OCI-LY1 (cell line): ENCODE data around the gene PATJ.

Experiments
- H2AFZ ChIP-seq: fragments of 200-600 bp; sonication (generic), shearing (Covaris generic); 2 replicates; pipeline ENCODE4 v1.6.0; 2014; ENCODE audit warnings: antibody characterized with exemption, mild to moderate bottlenecking, low read length
- H3F3A ChIP-seq: fragments of 200-600 bp; sonication (generic), shearing (Covaris generic); 2 replicates; pipeline ENCODE4 v1.6.0; 2014; ENCODE audit warnings: mild to moderate bottlenecking, antibody characterized with exemption, low read length, moderate library complexity; ENCODE audit not compliant: insufficient read depth
- H3K27ac ChIP-seq: fragments of 200-600 bp; sonication (generic); 2 replicates; pipeline ENCODE4 v1.5.1; 2014; ENCODE audit warnings: low read length, mixed run types, mild to moderate bottlenecking, low read depth; ENCODE audit not compliant: poor library complexity, severe bottlenecking
- H3K27me3 ChIP-seq: fragments of 200-600 bp; sonication (generic); 2 replicates; pipeline ENCODE4 v1.6.0; 2014; ENCODE audit warnings: antibody characterized with exemption, mild to moderate bottlenecking, low read length, moderate library complexity; ENCODE audit not compliant: insufficient read depth
- H3K36me3 ChIP-seq: fragments of 200-600 bp; sonication (generic); 2 replicates; pipeline ENCODE4 v1.6.1; 2014; ENCODE audit warnings: mild to moderate bottlenecking, antibody characterized with exemption, low read length, moderate library complexity, mixed read lengths; ENCODE audit not compliant: insufficient read depth
- H3K4me1 ChIP-seq: fragments of 200-600 bp; sonication (generic); 2 replicates; pipeline ENCODE4 v1.5.1; 2014; ENCODE audit warnings: mild to moderate bottlenecking, low read length, moderate library complexity; ENCODE audit not compliant: insufficient read depth, severe bottlenecking
- H3K4me2 ChIP-seq: fragments of 200-600 bp; sonication (generic), shearing (Covaris generic); 2 replicates; pipeline ENCODE4 v1.6.1; 2014; ENCODE audit warnings: low read length
- H3K4me3 ChIP-seq: fragments of 200-600 bp; sonication (generic); 2 replicates; pipeline ENCODE4 v1.5.1; 2014; ENCODE audit warnings: low read length, low read depth, mild to moderate bottlenecking, mixed read lengths; ENCODE audit not compliant: poor library complexity, severe bottlenecking
- H3K79me2 ChIP-seq: fragments of 200-600 bp; shearing (Covaris generic); 2 replicates; pipeline ENCODE4 v1.6.1; 2016; ENCODE audit warnings: mixed run types, low read length, mixed read lengths; ENCODE audit not compliant: insufficient read depth
- H3K9ac ChIP-seq: fragments of 200-600 bp; sonication (generic), shearing (Covaris generic); 2 replicates; pipeline ENCODE4 v1.6.1; 2014; ENCODE audit warnings: mild to moderate bottlenecking, low read length, mixed read lengths
- H3K9me2 ChIP-seq: fragments of 200-600 bp; sonication (generic), shearing (Covaris generic); 2 replicates; pipeline ENCODE4 v1.6.1; 2014; ENCODE audit warnings: low read depth, mild to moderate bottlenecking, low read length, mixed read lengths
- H3K9me3 ChIP-seq: fragments of 200-600 bp; shearing (Covaris generic); 2 replicates; pipeline ENCODE4 v1.6.1; 2014; ENCODE audit warnings: low read length, mixed read lengths
- H4K20me1 ChIP-seq: fragments of 200-600 bp; sonication (generic), shearing (Covaris generic); 2 replicates; pipeline ENCODE4 v1.6.0; 2016; ENCODE audit warnings: mild to moderate bottlenecking, low read length; ENCODE audit not compliant: insufficient read depth
- EZH2 ChIP-seq: fragments of 200-600 bp; sonication (generic), shearing (Covaris generic); IDR thresholded peaks from 2 replicates; pipeline ENCODE4 v1.8.0; 2017; ENCODE audit warnings: borderline replicate concordance, mixed run types, mild to moderate bottlenecking, antibody characterized with exemption, low read length, moderate library complexity, mixed read lengths
- TF ChIP-seq, protein P1 (sequence below): fragments of 200-600 bp; sonication (generic), shearing (Covaris generic); IDR thresholded peaks from 2 replicates; pipeline ENCODE4 v1.5.1; 2017; ENCODE audit warnings: mild to moderate bottlenecking, antibody characterized with exemption, low read length, moderate library complexity, mixed read lengths

The PATJ gene

DNA sequence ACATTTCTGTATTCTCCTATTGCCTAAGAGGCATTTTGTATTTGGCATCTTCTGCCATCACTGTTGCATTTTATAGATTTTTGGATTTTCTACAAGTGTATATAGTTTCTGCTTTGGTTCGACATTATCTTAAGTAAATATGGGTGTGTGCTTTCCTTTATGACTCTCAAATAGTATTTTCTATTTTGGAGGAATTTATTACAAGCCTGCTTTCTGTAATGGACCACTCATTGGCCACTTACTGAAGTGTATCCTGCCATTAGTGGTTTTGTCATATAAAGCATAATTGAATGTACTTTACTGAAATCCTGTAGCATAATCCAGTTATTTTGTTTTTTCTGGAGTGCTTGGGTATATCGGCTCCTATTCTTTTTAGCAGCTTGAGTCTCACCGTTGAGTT, 184.3 kb downstream of the PATJ start:
- H2AFZ ChIP-seq: no peak overlapping the region
- H3K36me3 ChIP-seq: no peaks in the 10 kb centered on the region
- H3K27me3 ChIP-seq: no peaks in the 10 kb centered on the region
- no peaks in the 10 kb centered on the region for H3K9me3 ChIP-seq
- TF ChIP-seq, protein P1, sequence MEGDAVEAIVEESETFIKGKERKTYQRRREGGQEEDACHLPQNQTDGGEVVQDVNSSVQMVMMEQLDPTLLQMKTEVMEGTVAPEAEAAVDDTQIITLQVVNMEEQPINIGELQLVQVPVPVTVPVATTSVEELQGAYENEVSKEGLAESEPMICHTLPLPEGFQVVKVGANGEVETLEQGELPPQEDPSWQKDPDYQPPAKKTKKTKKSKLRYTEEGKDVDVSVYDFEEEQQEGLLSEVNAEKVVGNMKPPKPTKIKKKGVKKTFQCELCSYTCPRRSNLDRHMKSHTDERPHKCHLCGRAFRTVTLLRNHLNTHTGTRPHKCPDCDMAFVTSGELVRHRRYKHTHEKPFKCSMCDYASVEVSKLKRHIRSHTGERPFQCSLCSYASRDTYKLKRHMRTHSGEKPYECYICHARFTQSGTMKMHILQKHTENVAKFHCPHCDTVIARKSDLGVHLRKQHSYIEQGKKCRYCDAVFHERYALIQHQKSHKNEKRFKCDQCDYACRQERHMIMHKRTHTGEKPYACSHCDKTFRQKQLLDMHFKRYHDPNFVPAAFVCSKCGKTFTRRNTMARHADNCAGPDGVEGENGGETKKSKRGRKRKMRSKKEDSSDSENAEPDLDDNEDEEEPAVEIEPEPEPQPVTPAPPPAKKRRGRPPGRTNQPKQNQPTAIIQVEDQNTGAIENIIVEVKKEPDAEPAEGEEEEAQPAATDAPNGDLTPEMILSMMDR: no peak
- TF ChIP-seq EZH2: no peak
- no peak overlapping the region for H3K4me2 ChIP-seq
- no peaks in the 10 kb centered on the region for H3K4me1 ChIP-seq
- H3F3A ChIP-seq: no peaks in the 10 kb centered on the region
- H3K9ac ChIP-seq: no peak overlapping the region
- no peak overlapping the region for H3K4me3 ChIP-seq
- H3K79me2 ChIP-seq: no peaks in the 10 kb centered on the region
- no peak overlapping the region for H3K27ac ChIP-seq
- H3K9me2 ChIP-seq: no peaks in the 10 kb centered on the region
- no peaks in the 10 kb centered on the region for H4K20me1 ChIP-seq

DNA sequence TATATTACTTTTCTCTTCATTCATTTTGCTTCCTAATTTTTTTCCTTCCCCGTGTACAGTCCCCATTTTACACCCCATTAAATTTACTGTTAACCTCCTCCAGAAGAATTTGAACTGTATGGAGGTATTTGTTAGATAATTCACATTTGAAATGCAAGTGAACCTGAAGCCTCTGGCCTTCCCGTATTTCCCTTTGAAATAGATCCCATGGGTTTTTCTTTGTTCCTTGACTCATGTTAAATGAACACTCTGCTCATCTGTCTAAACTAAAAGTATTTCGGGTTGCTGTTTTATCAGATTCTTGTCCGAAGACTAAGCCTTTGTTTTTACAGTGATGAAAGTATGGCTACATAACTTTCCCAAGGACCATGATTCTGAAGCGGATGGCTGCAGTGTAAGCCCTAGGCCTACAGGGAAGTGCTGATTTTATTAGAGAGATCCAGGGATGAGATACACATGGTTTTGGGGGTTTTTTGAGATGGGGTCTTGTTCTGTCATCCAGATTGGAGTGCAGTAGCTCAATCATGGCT, 187.9 kb downstream of the PATJ start:
- H3K4me1 ChIP-seq: no peaks in the 10 kb centered on the region
- no peaks in the 10 kb centered on the region for H4K20me1 ChIP-seq
- no peaks in the 10 kb centered on the region for H3F3A ChIP-seq
- H3K9me3 ChIP-seq: no peaks in the 10 kb centered on the region
- no peak overlapping the region for H2AFZ ChIP-seq
- no peak for TF ChIP-seq EZH2
- TF ChIP-seq, protein P1: no peak
- H3K4me2 ChIP-seq: no peak overlapping the region
- no peak overlapping the region for H3K9ac ChIP-seq
- H3K27ac ChIP-seq: no peak overlapping the region
- no peaks in the 10 kb centered on the region for H3K27me3 ChIP-seq
- no peak overlapping the region for H3K4me3 ChIP-seq
- H3K36me3 ChIP-seq: no peaks in the 10 kb centered on the region
- H3K79me2 ChIP-seq: no peaks in the 10 kb centered on the region
- no peaks in the 10 kb centered on the region for H3K9me2 ChIP-seq

- TF ChIP-seq EZH2: no peak
- TF ChIP-seq, protein P1: no peak
- no peaks in the 10 kb centered on the region for H3K79me2 ChIP-seq
- H3K9me3 ChIP-seq: no peaks in the 10 kb centered on the region
- H3K27me3 ChIP-seq: no peaks in the 10 kb centered on the region
- no peaks in the 10 kb centered on the region for H3K36me3 ChIP-seq
- no peak overlapping the region for H3K27ac ChIP-seq
- no peak overlapping the region for H2AFZ ChIP-seq
- no peak overlapping the region for H3K9ac ChIP-seq
- H3K4me2 ChIP-seq: no peak overlapping the region
- H3K4me3 ChIP-seq: no peak overlapping the region
- no peaks in the 10 kb centered on the region for H3K9me2 ChIP-seq
- H3F3A ChIP-seq: no peaks in the 10 kb centered on the region
- H4K20me1 ChIP-seq: no peaks in the 10 kb centered on the region
- no peaks in the 10 kb centered on the region for H3K4me1 ChIP-seq
These were observed 189.5 kb downstream of the PATJ start for GRCh38 chr1:61931587-61932279.
